IPS DF 4.7 (cell line): Measurements from ENCODE around the gene SV2A.
"Not testable (repeated sequence)": the region's sequence is repeated elsewhere in the genome, so short reads cannot be mapped to it uniquely, and the experiment has no call there.

ENCODE experiments used
- DNase-seq: peaks from one replicate; pipeline ENCODE4 v3.0.0-alpha.2; 2013; ENCODE audit warnings: low spot score; ENCODE audit errors: extremely low read depth

SV2A gene

GRCh38 chr1:149887456-149888246 lies 30.0 kb downstream of the SV2A start:
- DNase-seq, result no peak

- not testable (repeated sequence) for DNase-seq
These were observed 30.5 kb downstream of the SV2A start for GRCh38 chr1:149887196-149887455.

- no peak for DNase-seq
These were observed 31.0 kb downstream of the SV2A start for GRCh38 chr1:149886396-149887195.

GRCh38 chr1:149886121-149886395 lies 31.6 kb downstream of the SV2A start:
- not testable (repeated sequence) for DNase-seq

GRCh38 chr1:149885339-149886120 lies 32.1 kb downstream of the SV2A start:
- no peak for DNase-seq

GRCh38 chr1:149884433-149885338 lies 33.0 kb downstream of the SV2A start:
- no peak for DNase-seq

- no peak for DNase-seq
These were observed 33.9 kb downstream of the SV2A start for GRCh38 chr1:149883598-149884247.

GRCh38 chr1:149881876-149882275 lies 35.8 kb downstream of the SV2A start:
- DNase-seq, result no peak

- DNase-seq, result no peak
These were observed 38.1 kb downstream of the SV2A start for GRCh38 chr1:149879556-149879955.

GRCh38 chr1:149877211-149877946 lies 40.3 kb downstream of the SV2A start:
- no peak for DNase-seq

GRCh38 chr1:149873060-149873459 lies 44.6 kb downstream of the SV2A start:
- not testable (repeated sequence) for DNase-seq

GRCh38 chr1:149866887-149867286 lies 50.8 kb downstream of the SV2A start:
- DNase-seq, result not testable (repeated sequence)

GRCh38 chr1:149861497-149862054 lies 56.1 kb downstream of the SV2A start:
- not testable (repeated sequence) for DNase-seq

- DNase-seq, result not testable (repeated sequence)
These were observed 56.8 kb downstream of the SV2A start for GRCh38 chr1:149860684-149861496.

GRCh38 chr1:149860271-149860670 lies 57.4 kb downstream of the SV2A start:
- not testable (repeated sequence) for DNase-seq
